Brain microvascular endothelial cell (primary cell): ENCODE measurements around the gene TCL1A.
"Not testable (repeated sequence)": the region's sequence is repeated elsewhere in the genome, so short reads cannot be mapped to it uniquely, and the experiment has no call there.

ENCODE experiments used
- DNase-seq: peaks from one replicate; pipeline ENCODE4 v3.0.0-alpha.2; 2020
- H3K27ac ChIP-seq: fragments of 250-450 bp; sonication (Bioruptor Pico); 2 replicates; pipeline ENCODE4 v1.5.1; 2020; ENCODE audit warnings: mild to moderate bottlenecking, moderate library complexity
- H3K27me3 ChIP-seq: fragments of 250-450 bp; sonication (Bioruptor Pico); replicated peaks from 2 replicates; pipeline ENCODE4 v1.5.1; 2020; ENCODE audit warnings: mild to moderate bottlenecking
- H3K36me3 ChIP-seq: fragments of 250-450 bp; sonication (Bioruptor Pico); replicated peaks from 2 replicates; pipeline ENCODE4 v1.5.1; 2020; ENCODE audit warnings: mild to moderate bottlenecking
- H3K4me3 ChIP-seq: 2 replicates; pipeline ENCODE4 v1.5.1; 2011; ENCODE audit warnings: low read depth, mild to moderate bottlenecking, control low read depth, low read length, moderate library complexity
- CTCF ChIP-seq: IDR thresholded peaks from 2 replicates; pipeline ENCODE4 v1.5.1; 2011; ENCODE audit warnings: low read depth, mild to moderate bottlenecking, moderate library complexity, low read length, control low read depth, inconsistent platforms; ENCODE audit errors: missing control alignments
- in situ Hi-C: cut with HindIII; loops from 2 replicates; pipeline ENCODE4 v1.10.0; 2017; ENCODE audit warnings: low sequenced_read_pairs, low pct_ligation_motif_present

The TCL1A gene, protein sequence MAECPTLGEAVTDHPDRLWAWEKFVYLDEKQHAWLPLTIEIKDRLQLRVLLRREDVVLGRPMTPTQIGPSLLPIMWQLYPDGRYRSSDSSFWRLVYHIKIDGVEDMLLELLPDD

GRCh38 chr14:95713596-95714371, at the start of gene TCL1A:
TCL1A (minus strand) TSS chr14:95714125; CDS start chr14:95714066, 59 bp downstream.
- in situ Hi-C loops: no loop called here

GRCh38 chr14:95763032-95763431, 49.1 kb upstream of the TCL1A start:
- H3K27me3 ChIP-seq, H3K4me3 ChIP-seq, H3K36me3 ChIP-seq, DNase-seq, in situ Hi-C loops, H3K27ac ChIP-seq: not testable (repeated sequence)

More at GRCh38 chr14:95713596-95714371, at the start of gene TCL1A:
- TF ChIP-seq CTCF: no peak
- no peak for DNase-seq
- Histone ChIP-seq H3K27me3 (no peaks in the 10 kb centered on the region), H3K27ac (no peak within 1 kb of the TSS), H3K4me3 (no peak within 1 kb of the TSS), H3K36me3 (no peaks in the 10 kb centered on the region)

GRCh38 chr14:95761436-95761835, 47.5 kb upstream of the TCL1A start:
- no peak overlapping the region for H3K27ac ChIP-seq
- no peaks in the 10 kb centered on the region for H3K36me3 ChIP-seq
- no peaks in the 10 kb centered on the region for H3K27me3 ChIP-seq
- TF ChIP-seq CTCF: no peak
- DNase-seq: no peak
- in situ Hi-C loops: no loop called here
- H3K4me3 ChIP-seq: no peak overlapping the region

DNA sequence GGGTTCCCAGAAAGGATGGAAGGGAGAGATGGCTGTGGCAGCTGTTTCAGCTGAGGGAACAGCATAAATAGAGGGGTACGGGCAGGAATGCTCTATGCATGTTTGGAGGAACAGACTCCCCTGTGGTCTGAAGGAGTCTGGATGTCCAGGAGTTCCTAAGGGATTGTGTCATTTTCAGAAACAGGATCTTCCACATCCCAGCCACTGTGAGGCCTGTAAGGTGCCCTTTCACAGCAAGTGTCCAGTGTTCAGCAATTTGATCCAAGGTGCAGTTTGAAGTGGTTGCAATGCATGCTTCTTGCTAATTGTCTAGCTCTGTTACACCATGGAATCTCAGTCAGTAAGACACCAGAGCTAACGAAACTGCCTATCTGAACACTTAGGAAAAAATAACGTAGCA, 46.7 kb upstream of the TCL1A start:
- H3K27me3 ChIP-seq: no peaks in the 10 kb centered on the region
- TF ChIP-seq CTCF: no peak
- in situ Hi-C loops: no loop called here
- H3K27ac ChIP-seq: no peak overlapping the region
- no peak for DNase-seq
- no peak overlapping the region for H3K4me3 ChIP-seq
- no peaks in the 10 kb centered on the region for H3K36me3 ChIP-seq

GRCh38 chr14:95759941-95760340, 46.0 kb upstream of the TCL1A start:
- H3K4me3 ChIP-seq: no peak overlapping the region
- in situ Hi-C loops: no loop called here
- H3K27ac ChIP-seq: no peak overlapping the region
- TF ChIP-seq CTCF: no peak
- no peaks in the 10 kb centered on the region for H3K27me3 ChIP-seq
- no peak for DNase-seq
- no peaks in the 10 kb centered on the region for H3K36me3 ChIP-seq

GRCh38 chr14:95758331-95758730, 44.4 kb upstream of the TCL1A start:
- no peaks in the 10 kb centered on the region for H3K36me3 ChIP-seq
- no peak for TF ChIP-seq CTCF
- H3K27ac ChIP-seq: no peak overlapping the region
- no peaks in the 10 kb centered on the region for H3K27me3 ChIP-seq
- DNase-seq: no peak
- in situ Hi-C loops: no loop called here
- no peak overlapping the region for H3K4me3 ChIP-seq
